ENCODE data around the gene PRORP.
"Not testable (repeated sequence)": the region's sequence is repeated elsewhere in the genome, so short reads cannot be mapped to it uniquely, and the experiment has no call there.

PRORP gene

DNA sequence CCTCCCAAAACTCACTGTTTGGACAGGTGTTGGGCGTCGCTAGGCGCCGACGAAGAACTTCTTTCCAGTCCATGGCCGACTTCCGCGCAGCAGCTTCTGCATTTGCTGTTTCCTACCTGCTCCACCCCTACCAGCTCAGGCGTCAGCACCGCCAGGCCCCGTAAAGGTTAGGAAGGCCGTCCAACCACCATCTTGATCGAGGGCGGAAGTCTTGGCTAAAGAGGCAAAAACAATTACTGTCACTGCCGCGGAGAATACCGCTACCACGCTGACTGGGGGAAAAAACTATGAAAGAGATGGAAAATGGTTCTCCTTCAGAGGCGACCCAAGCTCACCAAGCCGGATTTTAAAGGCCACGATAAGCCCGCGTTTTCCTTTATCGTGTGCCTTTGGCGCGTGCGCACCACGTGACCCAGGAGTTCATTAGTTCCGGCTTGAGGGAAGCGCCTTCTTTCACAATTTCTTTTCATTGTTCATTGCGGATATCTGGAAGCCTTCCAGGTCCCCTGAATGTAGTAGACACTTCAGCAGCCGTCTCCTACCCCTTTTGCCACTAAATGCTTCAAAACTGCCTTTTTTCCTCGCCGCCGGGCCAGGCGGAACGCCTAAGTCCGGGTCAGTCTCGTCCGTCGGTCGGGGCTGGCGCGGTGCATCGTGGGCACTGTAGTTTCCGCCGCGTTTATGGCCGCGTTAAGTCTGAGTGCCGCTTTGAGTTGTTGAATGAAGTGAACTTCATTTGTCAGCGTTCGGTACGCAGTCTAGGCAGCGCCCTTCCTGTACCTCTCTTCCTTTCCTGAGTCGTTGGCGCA is at the start of gene PRORP, which contains the start of gene PPP2R3C:
PRORP (plus strand) TSS at position 666 of the 809 bp plus-strand sequence. CDS start 694 bp downstream, outside the sequence.
PPP2R3C (minus strand) TSS at position 104 of the 809 bp plus-strand sequence; CDS start at position 73, 31 bp downstream.
- H2AFZ ChIP-seq (ENCODE audit: low read depth, low read length) = peak within 1 kb of the TSS; percentile 91
- no peaks in the 10 kb centered on the region for H3K27me3 ChIP-seq (ENCODE audit: insufficient read depth, low read length)
- peaks cover 15% of the 10 kb centered on the region for H3K36me3 ChIP-seq (ENCODE audit: insufficient read depth, low read length)
- peak within 1 kb of the TSS; percentile 87 for H3K4me3 ChIP-seq (ENCODE audit: low read length)
- H3K9me3 ChIP-seq (ENCODE audit: low read length) = peaks cover under 1% of the 10 kb centered on the region
- H3K4me1 ChIP-seq (ENCODE audit: insufficient read depth, low read length) = peaks cover 15% of the 10 kb centered on the region

DNA sequence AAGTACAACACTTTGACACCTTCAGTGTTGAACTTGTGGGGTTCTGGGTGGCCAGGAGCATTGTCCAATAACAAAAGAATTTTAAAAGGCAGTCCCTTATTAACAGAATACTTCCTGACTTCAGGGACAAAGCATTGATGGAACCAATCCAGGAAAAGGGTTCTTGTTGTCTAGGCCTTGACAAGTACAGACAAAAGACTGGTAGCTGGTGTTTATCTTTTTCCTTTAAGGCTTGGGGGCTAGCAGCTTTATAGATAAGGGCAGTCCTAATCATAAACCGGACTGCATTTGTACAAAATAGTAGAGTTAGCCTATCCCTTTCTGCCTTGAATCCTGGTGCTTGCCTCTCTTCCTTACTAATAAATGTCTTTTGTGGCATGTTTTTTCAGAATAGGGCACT is 48.9 kb upstream of the PRORP start:
- Histone ChIP-seq H3K27me3 (ENCODE audit: insufficient read depth, low read length) (no peaks in the 10 kb centered on the region), H3K36me3 (ENCODE audit: insufficient read depth, low read length) (peaks cover 34% of the 10 kb centered on the region), H2AFZ (ENCODE audit: low read depth, low read length) (no peak overlapping the region)

DNA sequence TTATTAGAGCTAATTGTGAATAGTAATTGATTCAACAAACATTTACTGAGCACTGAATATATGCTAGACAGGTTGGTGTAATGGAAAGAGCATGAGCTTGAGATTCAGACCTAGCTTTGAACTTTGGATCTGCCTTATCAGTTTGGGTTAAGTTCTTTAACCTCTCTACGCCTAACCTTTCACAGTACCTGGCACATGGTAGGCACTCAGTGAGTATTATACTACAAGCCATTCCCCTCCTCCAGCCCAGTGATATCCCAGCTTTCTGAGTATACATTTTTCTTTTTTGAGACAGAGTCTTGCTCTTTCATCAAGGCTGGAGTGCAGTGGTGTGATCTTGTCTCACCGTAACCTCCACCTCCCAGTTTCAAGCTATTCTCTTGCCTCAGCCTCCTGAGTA is 44.3 kb upstream of the PRORP start:
- no peak overlapping the region for H3K4me3 ChIP-seq (ENCODE audit: low read length)
- H3K36me3 ChIP-seq (ENCODE audit: insufficient read depth, low read length) = peaks cover 43% of the 10 kb centered on the region
- peaks cover 2% of the 10 kb centered on the region for H3K9me3 ChIP-seq (ENCODE audit: low read length)
- H2AFZ ChIP-seq (ENCODE audit: low read depth, low read length) = no peak overlapping the region
- H3K27me3 ChIP-seq (ENCODE audit: insufficient read depth, low read length) = no peaks in the 10 kb centered on the region
- H3K4me1 ChIP-seq (ENCODE audit: insufficient read depth, low read length) = no peaks in the 10 kb centered on the region

More for the DNA sequence above, 48.9 kb upstream of the PRORP start:
- no peak overlapping the region for H3K4me3 ChIP-seq (ENCODE audit: low read length)
- peaks cover 5% of the 10 kb centered on the region for H3K9me3 ChIP-seq (ENCODE audit: low read length)
- no peaks in the 10 kb centered on the region for H3K4me1 ChIP-seq (ENCODE audit: insufficient read depth, low read length)

DNA sequence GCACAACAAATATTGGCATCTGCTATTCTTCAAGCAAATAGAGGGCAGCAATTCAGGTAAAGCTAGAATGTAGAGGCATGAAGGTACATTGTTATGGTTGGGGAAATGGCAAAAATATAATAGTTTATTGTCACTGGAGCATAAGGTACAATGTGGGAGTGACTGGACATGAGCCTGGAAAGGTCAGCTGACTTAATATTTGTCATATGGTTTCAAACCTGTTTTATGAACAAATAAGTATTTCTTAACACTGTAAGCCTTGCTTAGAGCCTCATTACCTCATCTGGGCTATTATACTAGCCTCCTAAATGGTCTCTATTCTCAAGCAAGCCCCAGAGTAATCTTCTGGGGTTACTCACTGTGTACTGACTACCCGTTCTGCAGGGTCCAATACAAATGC is 42.6 kb upstream of the PRORP start:
- Histone ChIP-seq H3K9me3 (ENCODE audit: low read length) (no peaks in the 10 kb centered on the region), H3K4me3 (ENCODE audit: low read length) (no peak overlapping the region), H3K27me3 (ENCODE audit: insufficient read depth, low read length) (no peaks in the 10 kb centered on the region), H3K4me1 (ENCODE audit: insufficient read depth, low read length) (no peaks in the 10 kb centered on the region), H2AFZ (ENCODE audit: low read depth, low read length) (no peak overlapping the region), H3K36me3 (ENCODE audit: insufficient read depth, low read length) (peaks cover 48% of the 10 kb centered on the region)

DNA sequence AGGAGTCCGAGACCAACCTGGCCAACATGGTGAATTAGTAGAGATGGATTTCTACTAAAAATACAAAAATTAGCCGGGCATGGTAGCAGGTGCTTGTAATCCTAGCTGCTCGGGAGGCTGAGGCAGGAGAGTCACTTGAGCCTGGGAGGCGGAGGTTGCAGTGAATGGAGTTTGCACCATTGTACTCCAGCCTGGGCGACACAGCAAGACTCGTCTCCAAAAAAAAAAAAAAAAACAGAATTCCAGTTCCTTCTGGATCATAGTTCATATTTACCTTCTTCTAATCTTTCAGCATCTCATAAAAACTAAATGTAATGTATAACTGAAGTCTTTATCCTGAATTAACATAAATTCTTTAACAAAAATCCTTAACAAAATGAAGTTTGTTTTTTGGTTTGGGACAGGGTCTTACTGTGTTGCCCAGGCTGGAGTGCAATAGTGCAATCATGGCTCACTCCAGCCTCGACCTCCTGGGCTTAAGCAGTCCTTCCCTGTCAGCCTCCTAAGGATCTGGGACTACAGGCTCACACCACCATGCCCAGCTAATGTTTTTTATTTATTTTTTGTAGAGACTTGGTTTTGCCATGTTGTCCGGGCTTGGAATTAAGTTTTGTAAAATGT is 38.7 kb upstream of the PRORP start:
- no peak overlapping the region for H3K4me3 ChIP-seq (ENCODE audit: low read length)
- H3K9me3 ChIP-seq (ENCODE audit: low read length) = no peaks in the 10 kb centered on the region
- peaks cover 55% of the 10 kb centered on the region for H3K36me3 ChIP-seq (ENCODE audit: insufficient read depth, low read length)
- H2AFZ ChIP-seq (ENCODE audit: low read depth, low read length) = no peak overlapping the region
- no peaks in the 10 kb centered on the region for H3K27me3 ChIP-seq (ENCODE audit: insufficient read depth, low read length)
- no peaks in the 10 kb centered on the region for H3K4me1 ChIP-seq (ENCODE audit: insufficient read depth, low read length)

DNA sequence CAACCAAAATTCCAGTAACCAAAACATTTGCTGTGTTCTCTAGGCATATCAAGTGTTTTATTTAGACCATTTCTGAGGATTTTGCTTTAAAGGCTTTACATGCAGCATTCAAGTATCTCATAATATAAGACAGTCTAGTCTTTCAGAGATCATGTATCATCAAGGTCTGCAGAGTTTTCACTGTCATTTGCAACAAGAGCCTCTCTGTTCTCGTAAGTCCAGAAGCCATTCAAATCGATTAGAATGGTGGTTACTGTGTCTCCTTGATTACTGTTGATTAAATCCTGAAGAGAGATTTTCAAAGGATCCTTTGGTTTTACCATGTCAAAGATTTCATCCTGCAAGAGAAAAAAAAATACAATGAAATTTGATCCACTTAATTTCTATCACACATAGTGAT is 36.9 kb upstream of the PRORP start:
- Histone ChIP-seq H3K4me1 (ENCODE audit: insufficient read depth, low read length) (no peaks in the 10 kb centered on the region), H3K36me3 (ENCODE audit: insufficient read depth, low read length) (peaks cover 55% of the 10 kb centered on the region), H3K9me3 (ENCODE audit: low read length) (peaks cover 2% of the 10 kb centered on the region), H3K4me3 (ENCODE audit: low read length) (no peak overlapping the region), H3K27me3 (ENCODE audit: insufficient read depth, low read length) (no peaks in the 10 kb centered on the region), H2AFZ (ENCODE audit: low read depth, low read length) (no peak overlapping the region)

DNA sequence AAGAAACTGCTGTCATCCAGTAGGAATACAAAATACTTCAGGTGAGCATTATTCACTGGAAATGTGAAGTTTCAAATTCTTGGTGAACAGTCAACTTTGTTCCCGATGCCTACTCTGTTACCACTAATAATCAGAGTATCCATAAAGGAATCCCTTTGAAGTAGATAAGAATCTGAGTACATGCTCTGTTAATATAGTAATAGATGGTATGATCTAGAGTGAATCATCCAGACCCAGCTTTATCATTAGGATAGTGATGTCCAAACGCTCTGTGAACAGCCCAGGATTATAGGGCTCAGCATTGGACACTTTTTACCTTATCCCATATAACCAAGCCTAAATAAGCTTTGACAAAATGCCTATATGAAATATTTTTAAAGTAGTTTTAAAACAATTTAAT is 33.8 kb upstream of the PRORP start:
- Histone ChIP-seq H2AFZ (ENCODE audit: low read depth, low read length) (no peak overlapping the region), H3K4me1 (ENCODE audit: insufficient read depth, low read length) (no peaks in the 10 kb centered on the region), H3K36me3 (ENCODE audit: insufficient read depth, low read length) (peaks cover 61% of the 10 kb centered on the region), H3K27me3 (ENCODE audit: insufficient read depth, low read length) (no peaks in the 10 kb centered on the region), H3K9me3 (ENCODE audit: low read length) (peaks cover 5% of the 10 kb centered on the region), H3K4me3 (ENCODE audit: low read length) (no peak overlapping the region)

DNA sequence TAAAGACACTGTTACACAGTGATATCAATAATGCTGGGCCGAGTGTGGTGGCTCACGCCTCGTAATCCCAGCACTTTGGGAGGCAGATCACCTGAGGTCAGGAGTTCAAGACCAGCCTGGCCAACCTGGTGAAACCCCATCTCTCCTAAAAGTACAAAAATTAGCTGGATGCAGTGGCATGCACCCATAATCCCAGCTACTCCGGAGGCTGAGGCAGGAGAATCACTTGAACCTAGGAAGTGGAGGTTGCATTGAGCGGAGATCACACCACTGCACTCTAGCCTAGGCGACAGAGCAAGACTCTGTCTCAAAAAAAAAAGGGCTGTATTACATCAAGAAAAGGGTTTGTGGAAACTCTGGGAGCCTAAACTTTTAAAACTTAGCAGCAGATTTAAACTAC is 27.7 kb upstream of the PRORP start:
- not testable (repeated sequence) for H2AFZ ChIP-seq (ENCODE audit: low read depth, low read length); H3K4me3 ChIP-seq (ENCODE audit: low read length); H3K27me3 ChIP-seq (ENCODE audit: insufficient read depth, low read length); H3K9me3 ChIP-seq (ENCODE audit: low read length); H3K4me1 ChIP-seq (ENCODE audit: insufficient read depth, low read length)
- H3K36me3 ChIP-seq (ENCODE audit: insufficient read depth, low read length) = peaks cover 68% of the 10 kb centered on the region

DNA sequence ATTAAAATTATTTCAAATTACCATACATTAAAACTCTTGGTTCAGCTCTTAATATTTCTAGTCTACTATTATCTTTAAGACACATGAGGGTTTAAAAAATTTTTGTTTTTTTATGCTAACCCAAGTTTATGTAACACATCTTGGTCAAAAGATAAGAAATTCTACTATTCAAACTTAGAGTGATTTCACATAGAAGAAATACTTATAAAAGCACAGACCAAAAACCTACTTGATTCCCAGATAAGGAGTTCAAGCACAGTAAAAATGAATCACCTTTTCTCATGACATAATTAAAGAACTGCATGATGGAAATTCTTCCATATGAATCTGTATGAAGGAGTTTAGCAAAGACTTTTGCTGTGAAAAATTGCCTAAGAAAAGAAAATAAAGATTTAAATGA is 14.5 kb upstream of the PRORP start:
- Histone ChIP-seq H3K36me3 (ENCODE audit: insufficient read depth, low read length) (peaks cover 68% of the 10 kb centered on the region), H3K4me3 (ENCODE audit: low read length) (no peak overlapping the region), H3K9me3 (ENCODE audit: low read length) (no peaks in the 10 kb centered on the region), H3K4me1 (ENCODE audit: insufficient read depth, low read length) (no peaks in the 10 kb centered on the region), H3K27me3 (ENCODE audit: insufficient read depth, low read length) (no peaks in the 10 kb centered on the region), H2AFZ (ENCODE audit: low read depth, low read length) (no peak overlapping the region)

DNA sequence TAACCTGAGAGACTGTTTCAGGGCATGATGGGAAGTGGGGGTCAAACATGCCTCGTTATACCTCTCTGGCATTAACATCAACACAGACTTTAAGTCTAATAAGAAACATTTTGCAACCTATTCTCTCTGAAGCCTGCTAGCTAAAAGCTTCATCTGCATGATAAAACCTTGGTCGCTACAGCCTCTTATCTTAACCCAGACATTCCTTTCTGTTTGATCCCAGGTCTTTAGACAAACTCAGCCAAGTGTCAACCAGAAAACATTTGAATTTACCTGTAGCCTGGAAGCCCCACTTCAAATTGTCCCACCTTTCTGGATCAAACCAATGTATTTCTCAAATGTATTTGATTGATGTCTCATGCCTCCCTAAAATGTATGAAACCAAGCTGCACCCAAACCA is 9.7 kb upstream of the PRORP start:
- Histone ChIP-seq H3K9me3 (ENCODE audit: low read length) (peaks cover 3% of the 10 kb centered on the region), H2AFZ (ENCODE audit: low read depth, low read length) (no peak overlapping the region), H3K4me1 (ENCODE audit: insufficient read depth, low read length) (no peaks in the 10 kb centered on the region), H3K4me3 (ENCODE audit: low read length) (no peak overlapping the region), H3K36me3 (ENCODE audit: insufficient read depth, low read length) (peaks cover 69% of the 10 kb centered on the region), H3K27me3 (ENCODE audit: insufficient read depth, low read length) (no peaks in the 10 kb centered on the region)

DNA sequence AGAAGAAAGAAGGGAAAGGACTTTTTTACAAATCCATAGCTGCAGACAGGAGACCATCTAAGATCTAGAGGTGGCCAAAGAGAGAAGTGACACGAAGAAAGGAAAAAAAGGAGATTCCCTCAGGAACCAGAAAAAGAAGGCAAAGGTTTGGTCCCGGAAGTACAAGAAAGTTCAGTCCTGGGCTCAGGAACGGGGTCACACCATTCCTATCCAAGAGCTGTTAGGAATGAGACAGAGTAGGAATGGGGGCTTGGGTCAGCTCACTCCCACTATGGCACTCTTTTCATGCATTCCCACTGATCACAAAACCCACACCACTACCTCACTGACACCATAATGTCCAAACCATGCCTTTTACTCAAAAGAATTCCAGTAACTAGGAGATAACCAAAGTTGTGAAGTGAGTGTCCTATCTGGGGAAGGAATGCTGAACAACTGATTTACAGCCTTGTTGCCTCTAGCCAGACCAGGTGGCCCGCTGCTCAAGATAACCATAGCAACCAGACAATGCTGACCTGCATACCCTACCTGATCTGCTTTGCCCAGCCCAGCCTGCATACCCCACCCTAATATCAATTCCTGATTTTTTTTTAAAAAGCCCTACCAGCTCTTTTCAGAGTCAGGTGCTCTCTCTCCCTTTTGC is 8.9 kb upstream of the PRORP start:
- H2AFZ ChIP-seq (ENCODE audit: low read depth, low read length) = no peak overlapping the region
- peaks cover 70% of the 10 kb centered on the region for H3K36me3 ChIP-seq (ENCODE audit: insufficient read depth, low read length)
- no peaks in the 10 kb centered on the region for H3K27me3 ChIP-seq (ENCODE audit: insufficient read depth, low read length)
- peaks cover 3% of the 10 kb centered on the region for H3K9me3 ChIP-seq (ENCODE audit: low read length)
- H3K4me1 ChIP-seq (ENCODE audit: insufficient read depth, low read length) = no peaks in the 10 kb centered on the region
- no peak overlapping the region for H3K4me3 ChIP-seq (ENCODE audit: low read length)

DNA sequence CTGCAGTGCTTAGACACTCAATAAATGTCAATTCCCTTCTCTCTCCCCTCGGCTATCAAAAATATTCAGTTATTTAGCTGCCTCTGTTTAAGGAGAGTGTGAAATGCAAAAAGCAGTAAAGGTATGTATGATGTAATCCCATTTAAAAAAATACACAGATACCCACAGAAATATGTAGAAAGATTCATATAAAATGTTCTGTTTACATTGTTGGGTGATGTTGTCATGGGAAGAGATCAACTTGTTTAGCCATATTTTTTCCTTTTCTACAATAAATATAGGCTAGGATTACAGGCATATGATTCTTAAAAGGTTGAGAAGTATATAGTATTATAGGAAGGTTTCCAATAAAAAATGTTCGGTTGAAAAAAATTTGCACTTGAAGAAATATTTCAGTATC is 8.3 kb upstream of the PRORP start:
- H3K4me3 ChIP-seq (ENCODE audit: low read length) = no peak overlapping the region
- no peaks in the 10 kb centered on the region for H3K27me3 ChIP-seq (ENCODE audit: insufficient read depth, low read length)

DNA sequence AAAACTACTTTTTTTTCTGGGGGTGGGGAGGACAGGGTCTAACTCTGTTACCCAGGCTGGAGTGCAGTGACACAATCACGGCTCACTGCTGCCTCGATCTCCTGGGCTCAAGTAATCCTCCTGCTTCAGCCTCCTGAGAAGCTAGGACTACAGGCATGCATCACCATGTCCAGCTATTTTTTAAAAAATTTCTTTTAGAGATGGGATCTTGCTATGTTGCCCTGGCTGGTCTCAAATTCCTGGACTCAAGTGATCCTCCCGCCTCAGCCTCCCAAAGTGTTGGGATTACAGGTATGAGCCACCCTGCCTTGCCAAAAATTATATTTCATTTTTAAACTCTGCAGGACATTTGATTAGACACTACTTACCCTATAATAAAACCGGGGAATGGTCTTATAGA is 6.1 kb upstream of the PRORP start:
- Histone ChIP-seq H3K9me3 (ENCODE audit: low read length) (peaks cover 3% of the 10 kb centered on the region), H3K4me3 (ENCODE audit: low read length) (no peak overlapping the region), H3K27me3 (ENCODE audit: insufficient read depth, low read length) (no peaks in the 10 kb centered on the region), H3K4me1 (ENCODE audit: insufficient read depth, low read length) (peaks cover 2% of the 10 kb centered on the region), H3K36me3 (ENCODE audit: insufficient read depth, low read length) (peaks cover 62% of the 10 kb centered on the region), H2AFZ (ENCODE audit: low read depth, low read length) (no peak overlapping the region)

More for the DNA sequence above, 8.3 kb upstream of the PRORP start:
- no peaks in the 10 kb centered on the region for H3K4me1 ChIP-seq (ENCODE audit: insufficient read depth, low read length)
- H3K36me3 ChIP-seq (ENCODE audit: insufficient read depth, low read length) = peaks cover 73% of the 10 kb centered on the region
- H3K9me3 ChIP-seq (ENCODE audit: low read length) = peaks cover 3% of the 10 kb centered on the region
- H2AFZ ChIP-seq (ENCODE audit: low read depth, low read length) = no peak overlapping the region

Data from neuron (in vitro differentiated cells).